Panc1 (cell line): ENCODE measurements around the gene FBRS.

Experiments
- CTCF ChIP-seq: fragments of 450-650 bp; IDR thresholded peaks from 2 replicates; pipeline ENCODE4 v1.5.1; 2017; ENCODE audit warnings: mild to moderate bottlenecking
- REST ChIP-seq, 2 experiments: IDR thresholded peaks; 2 replicates each; pipeline ENCODE4 v1.6.1; 2011 to 2012; ENCODE audit warnings: low read depth in 2 of 2, control low read depth in 1 of 2, low read length in 1 of 2, mild to moderate bottlenecking in 1 of 2, moderate library complexity in 1 of 2; ENCODE audit not compliant: insufficient read depth in 1 of 2

- TF ChIP-seq CTCF (no peak), REST (IDR thresholded peaks at IDR 0.05; ENCODE audit: insufficient read depth in 1 of 2, low read depth in 2 of 2, low read length in 1 of 2) (no peak)
Observed at GRCh38 chr16:30652005-30652296, 6.3 kb upstream of the FBRS start.
